Stimulated activated CD8-positive, alpha-beta memory T cell treated with anti-CD3 and anti-CD28 coated beads, Interleukin-7, amount 100 ng/mL, for 1 hour (primary cell): ENCODE results near the gene IL33.

Experiments used
- DNase-seq, 2 donors: peaks; one replicate each; pipeline ENCODE4 v3.0.0-alpha.2; 2020; ENCODE audit warnings: low read depth in 2 of 2

The IL33 gene

GRCh38 chr9:6216951-6217350 is 1.3 kb downstream of the IL33 start:
- no peak for DNase-seq

GRCh38 chr9:6218099-6218502 is 2.5 kb downstream of the IL33 start:
- DNase-seq = no peak

DNA sequence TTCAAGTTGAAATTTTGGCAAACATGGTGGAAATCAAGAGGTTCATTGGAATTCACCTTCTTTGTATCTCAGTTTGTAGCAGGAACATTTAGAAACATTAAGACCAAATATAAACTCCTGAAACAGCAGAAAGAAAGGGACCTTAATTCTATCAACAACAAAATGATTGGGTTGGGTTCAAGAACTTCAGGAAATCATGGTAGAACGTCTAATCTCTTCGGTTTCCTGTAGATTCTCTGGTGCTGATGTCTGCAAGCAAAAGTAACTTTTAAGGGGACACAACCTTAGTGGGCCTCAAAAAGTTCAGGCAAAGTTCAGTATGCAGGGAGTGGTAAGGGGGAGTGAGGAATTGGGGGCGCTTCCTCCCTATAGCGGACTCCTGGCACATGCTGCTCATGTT is 3.4 kb downstream of the IL33 start:
- no peak for DNase-seq

GRCh38 chr9:6219981-6220380 is 4.4 kb downstream of the IL33 start:
- DNase-seq = no peak

GRCh38 chr9:6224393-6225154 is 9.0 kb downstream of the IL33 start:
- no peak for DNase-seq

DNA sequence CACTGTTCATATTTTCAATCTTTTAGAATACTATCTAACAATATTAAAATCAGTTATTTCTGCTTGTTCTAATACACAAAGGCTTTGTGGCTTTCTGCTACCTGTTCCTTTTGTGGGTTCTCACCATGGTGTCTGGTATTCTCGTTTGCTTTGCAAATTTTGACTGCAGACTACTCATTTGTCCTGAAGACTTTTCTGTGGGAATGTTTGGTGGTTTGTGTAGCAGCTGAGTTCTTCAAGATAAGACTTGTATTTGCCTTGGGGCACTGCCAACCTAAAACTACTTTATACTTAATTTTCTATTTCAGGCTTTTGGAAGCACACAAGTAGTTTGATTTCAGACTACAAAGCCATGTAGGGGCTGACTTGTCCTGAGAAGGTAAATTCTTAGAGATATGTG is 11.1 kb downstream of the IL33 start:
- no peak for DNase-seq

GRCh38 chr9:6229186-6229585 is 13.6 kb downstream of the IL33 start:
- no peak for DNase-seq

DNA sequence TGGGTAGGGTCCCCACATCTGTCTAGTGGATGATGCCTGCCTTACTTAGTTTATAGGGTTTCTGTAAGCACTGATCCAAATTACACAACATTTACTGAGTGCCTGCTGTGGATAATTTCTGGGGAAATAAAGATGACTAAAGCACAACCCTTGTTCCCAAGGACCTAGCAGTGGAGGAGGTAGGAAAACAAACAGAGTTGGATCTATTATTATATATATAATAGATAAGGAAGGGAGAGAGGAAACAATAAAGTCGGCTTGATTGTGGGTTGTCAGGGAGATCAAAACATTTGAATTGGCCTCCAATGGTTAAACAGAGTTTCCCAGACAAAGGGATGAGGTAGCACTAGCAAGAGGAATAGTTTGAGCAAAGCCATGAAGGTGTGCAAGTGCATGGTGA is 14.0 kb downstream of the IL33 start:
- DNase-seq = no peak

DNA sequence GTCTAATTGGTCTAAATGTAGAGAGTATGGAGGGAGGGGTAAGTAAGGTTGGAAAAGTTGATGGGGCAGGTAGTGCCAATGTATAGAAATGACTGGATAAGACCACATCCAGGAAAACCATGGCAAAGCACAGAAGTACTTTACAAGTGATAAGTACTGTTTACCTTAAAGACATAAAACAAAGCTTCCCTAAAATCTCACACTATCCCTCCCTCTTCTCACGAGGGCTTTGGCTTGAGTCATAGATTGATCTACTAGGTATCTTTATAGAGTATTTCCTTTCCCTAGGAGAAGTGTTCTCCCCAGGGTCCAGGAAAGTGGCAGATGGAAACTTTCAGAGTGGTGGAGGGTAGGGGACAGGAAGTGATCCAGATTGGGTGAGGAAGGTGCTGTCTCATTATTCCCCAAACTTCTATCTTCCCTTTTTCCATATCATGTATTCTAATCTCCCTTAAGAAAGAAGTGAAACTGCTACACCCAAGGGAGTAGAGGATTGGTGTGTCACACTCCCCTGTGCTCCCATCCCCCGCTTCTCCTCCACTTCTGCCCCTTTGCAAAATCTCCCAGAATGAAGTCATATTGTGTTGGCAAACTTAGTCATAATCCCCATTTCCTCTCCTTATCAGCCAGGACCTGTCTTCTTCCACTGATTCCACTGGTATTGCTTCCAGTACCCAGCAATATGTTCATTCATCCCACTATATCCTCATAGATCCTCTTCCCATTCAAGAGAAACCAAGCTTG is 14.6 kb downstream of the IL33 start:
- DNase-seq = no peak

DNA sequence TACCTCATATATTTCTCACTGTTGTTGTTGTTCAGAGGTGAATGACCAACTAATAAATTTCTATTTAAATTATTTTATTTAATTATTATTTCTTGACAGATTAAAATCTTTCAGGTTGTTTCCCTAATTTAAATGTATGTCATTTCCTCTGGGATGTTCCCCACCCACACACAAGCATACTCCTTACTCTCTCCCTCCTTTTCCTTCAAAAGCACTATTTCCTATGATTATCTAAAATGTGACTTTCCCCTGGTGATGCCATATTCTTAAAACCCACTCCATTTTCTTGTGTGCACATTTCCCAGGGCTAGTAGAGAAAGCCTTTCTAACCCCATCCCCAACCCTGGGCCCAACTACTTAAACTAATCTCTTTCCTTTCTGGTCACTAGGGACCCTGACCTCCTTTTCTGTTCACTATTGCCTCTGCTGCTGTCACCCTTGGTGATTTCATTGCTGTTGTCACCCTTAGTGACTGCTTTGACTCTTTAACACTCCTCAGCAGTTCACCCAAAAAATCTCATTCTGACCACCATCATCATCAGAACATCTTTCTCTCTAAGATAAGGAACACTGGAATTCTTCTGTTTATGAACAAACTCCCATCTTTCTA is 16.8 kb downstream of the IL33 start:
- DNase-seq = no peak

DNA sequence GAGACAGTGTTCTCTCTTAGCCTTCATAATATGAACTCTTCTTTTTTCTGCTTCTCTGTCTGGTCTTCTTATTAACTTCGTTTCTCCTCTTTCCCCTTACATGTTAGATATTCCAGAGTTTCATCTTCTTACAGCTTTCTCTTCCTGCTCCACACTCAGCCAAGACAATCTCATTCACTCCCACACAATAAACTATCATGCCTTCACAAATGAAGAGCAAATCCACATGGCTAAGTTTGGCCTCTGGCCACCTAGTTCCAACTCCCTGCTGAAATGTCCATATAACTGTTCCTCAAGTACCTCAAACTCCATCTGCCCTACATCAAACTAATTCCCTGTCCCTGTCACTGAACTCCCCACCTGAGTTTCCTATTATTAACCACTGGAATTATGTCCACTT is 18.4 kb downstream of the IL33 start:
- DNase-seq = no peak

GRCh38 chr9:6237267-6237666 is 21.7 kb downstream of the IL33 start:
- no peak for DNase-seq

- no peak for DNase-seq
These were observed 23.4 kb downstream of the IL33 start for GRCh38 chr9:6239048-6239461.

DNA sequence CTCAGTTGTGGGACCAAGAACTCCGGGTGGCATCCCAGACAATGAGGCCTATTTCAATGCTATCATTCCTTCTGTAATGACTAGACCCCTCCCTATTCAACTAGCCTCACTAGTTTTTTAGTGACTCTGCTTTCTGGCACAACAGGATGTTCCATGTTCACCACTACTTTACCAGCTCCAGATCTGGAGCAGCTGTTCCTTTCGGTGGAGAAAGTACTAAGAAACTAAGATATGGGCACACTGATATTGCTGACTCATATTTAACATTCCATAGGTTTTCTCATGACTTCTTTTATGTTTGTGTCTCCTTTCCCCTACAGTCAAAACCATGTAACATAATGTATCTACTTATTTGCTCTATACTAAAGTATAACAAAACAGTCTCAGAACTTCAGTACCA is 24.1 kb downstream of the IL33 start:
- no peak for DNase-seq

DNA sequence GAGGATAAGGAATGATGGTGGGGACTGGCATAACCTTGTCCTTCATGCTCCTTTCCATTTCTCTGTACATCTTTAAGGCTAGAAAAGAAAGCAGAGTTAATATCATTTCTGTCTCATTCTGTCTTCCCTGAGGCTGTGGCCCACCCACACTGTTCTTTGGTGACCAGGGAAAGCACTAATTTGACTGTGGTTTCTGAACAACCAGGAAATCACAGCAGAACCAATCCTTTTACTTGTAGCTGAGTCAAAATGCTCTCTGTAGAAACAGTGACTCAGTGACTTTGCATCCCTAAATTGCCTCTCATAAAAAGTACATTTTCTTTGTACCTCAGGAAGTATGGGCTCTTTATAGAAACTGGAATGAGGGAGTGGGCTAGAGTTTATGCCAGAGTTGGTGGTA is 28.1 kb downstream of the IL33 start:
- no peak for DNase-seq

- DNase-seq = no peak
These were observed 31.7 kb downstream of the IL33 start for GRCh38 chr9:6247266-6247665.

DNA sequence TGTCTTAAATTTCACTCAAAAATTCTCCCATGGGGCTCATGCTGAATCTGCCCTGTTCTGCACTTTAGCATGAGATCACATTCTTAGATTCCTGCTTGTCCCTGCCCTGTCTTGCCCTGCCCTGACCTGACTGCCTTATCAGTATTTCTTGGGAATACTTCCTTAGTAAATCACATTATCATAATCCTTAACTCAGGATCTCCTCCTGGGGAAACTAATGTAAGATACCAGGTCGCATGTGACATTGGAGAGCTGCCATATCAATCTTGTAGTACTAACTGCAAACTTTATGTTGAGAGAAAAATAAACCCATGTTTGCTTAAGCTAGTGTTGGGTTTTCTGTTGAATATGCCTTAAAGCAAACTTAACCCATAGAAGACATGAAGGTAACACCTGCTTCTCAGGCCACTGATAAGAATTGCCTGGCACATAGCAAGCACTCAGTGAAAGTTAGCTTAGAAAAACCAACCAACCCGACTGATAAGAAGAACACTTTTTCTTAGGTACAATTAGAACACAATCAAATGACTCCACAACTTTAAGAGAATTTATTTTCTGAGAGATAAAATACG is 53.3 kb downstream of the IL33 start:
- no peak for DNase-seq

GRCh38 chr9:6270896-6271295 is 55.3 kb downstream of the IL33 start:
- DNase-seq = no peak

DNA sequence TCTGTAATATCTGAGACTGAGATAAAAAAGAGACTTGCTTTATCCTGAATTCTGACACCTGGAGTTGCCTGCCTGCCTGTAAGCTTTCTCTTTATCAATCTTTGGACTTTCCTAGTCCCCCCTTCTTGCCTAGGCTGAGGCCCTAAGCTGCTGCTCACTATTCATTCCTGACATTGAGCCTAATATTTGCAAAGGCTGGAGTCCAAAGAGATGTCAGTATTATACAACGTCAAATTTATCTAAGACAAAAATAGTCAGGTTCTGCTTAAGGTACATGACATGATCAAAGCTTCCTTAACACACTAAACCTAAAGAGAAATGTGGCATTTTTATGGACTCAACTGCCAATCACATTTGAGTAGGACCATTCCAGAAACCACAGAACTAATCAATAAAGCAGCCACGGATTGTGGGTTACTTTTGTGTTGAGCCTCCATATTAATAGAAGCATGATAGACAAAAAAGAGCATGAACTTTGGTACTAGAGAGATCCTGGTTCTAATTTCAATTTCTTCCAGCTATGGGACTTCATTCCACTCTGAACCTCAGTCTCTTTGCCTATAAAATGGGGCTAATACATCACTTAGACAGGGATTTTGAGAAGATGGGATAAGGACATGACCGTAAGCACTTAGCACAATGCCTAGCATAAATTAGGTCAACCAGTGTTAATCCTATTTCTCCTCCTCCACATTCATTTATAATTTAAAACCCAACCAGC is 56.1 kb downstream of the IL33 start:
- DNase-seq = no peak

DNA sequence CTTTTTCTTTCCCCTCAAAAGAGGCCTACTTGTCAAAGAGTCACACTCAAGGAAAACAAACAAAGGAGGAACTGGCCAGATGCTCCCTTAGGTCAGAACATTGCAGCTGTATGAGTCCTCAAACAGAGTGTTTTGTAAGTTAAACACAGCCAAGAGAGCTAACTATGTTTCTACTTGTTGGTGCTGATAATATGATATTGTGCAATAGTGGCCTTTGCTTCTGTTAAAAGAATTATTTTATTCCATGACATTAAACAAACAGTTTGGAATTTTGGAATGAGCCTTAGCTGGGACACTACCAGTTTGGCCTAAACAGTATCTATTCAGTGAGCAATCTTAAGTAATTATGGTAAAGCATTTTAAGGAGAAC is 56.6 kb downstream of the IL33 start:
- no peak for DNase-seq

- DNase-seq = no peak
These were observed 61.8 kb downstream of the IL33 start for GRCh38 chr9:6277417-6277816.

DNA sequence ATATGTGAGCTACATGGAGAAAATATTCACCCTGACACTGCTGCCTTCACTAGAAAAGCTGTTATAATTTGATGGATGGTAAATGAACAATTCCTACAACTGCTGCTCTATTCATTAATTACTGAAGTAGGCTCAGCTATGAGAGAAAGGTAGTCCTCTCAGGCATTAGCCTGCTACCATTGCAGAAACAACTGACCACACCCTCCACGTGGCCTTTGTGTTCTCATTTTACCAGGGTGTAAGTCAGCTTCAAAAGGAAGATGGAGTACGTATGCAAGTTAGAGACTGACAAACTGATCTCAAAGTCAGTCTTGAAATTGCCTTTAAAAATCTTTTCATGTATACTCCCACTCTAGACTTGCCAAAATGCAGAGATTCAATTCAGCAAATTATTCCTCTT is 86.3 kb downstream of the IL33 start:
- DNase-seq = no peak
